Common myeloid progenitor, CD34-positive (primary cell): ENCODE measurements around the gene CCDC158.

Source experiments
- CTCF ChIA-PET: fragments of 350-600 bp; sonication (Branson Sonifier 250); formaldehyde crosslinking; loops from one replicate; lab custom pipeline; 2021; ENCODE audit warnings: antibody characterized with exemption; lab: Charles Lee
- POLR2A ChIA-PET: fragments of 350-600 bp; sonication (Branson Sonifier 250); formaldehyde crosslinking; loops from one replicate; lab custom pipeline; 2021; ENCODE audit warnings: antibody characterized with exemption; lab: Charles Lee
- DNase-seq, 3 donors: peaks; one replicate each; pipeline versions ENCODE4 v3.0.0 to v3.0.0-alpha.2; 2013
- H3K27ac ChIP-seq, 2 experiments: 1 replicate in 1 of 2; 2 replicates in 1 of 2; pipeline ENCODE4 v1.7.0; 2013; ENCODE audit warnings: inconsistent platforms in 2 of 2, low read length in 2 of 2, mild to moderate bottlenecking in 2 of 2, low read depth in 1 of 2, moderate library complexity in 1 of 2; ENCODE audit not compliant: severe bottlenecking in 2 of 2, insufficient read depth in 1 of 2, poor library complexity in 1 of 2
- H3K27me3 ChIP-seq, 5 experiments: replicated peaks in 2 of 5; 1 replicate in 3 of 5; 2 replicates in 2 of 5; pipeline versions ENCODE4 v1.6.1 to v1.7.0; 2013; ENCODE audit warnings: low read length in 4 of 5, mild to moderate bottlenecking in 2 of 5, moderate library complexity in 2 of 5, inconsistent platforms in 1 of 5; ENCODE audit not compliant: insufficient read depth in 5 of 5, control insufficient read depth in 4 of 5
- H3K36me3 ChIP-seq, 4 experiments: 1 replicate in 2 of 4; 2 replicates in 2 of 4; pipeline versions ENCODE4 v1.6.1 to v1.7.0; 2013; ENCODE audit warnings: low read length in 3 of 4, control low read depth in 1 of 4, mild to moderate bottlenecking in 1 of 4; ENCODE audit not compliant: control insufficient read depth in 4 of 4, insufficient read depth in 4 of 4
- H3K4me1 ChIP-seq, 4 experiments: 1 replicate in 3 of 4; 2 replicates in 1 of 4; pipeline versions ENCODE4 v1.6.1 to v1.7.1; 2013; ENCODE audit warnings: low read length in 3 of 4, mild to moderate bottlenecking in 3 of 4, control low read depth in 1 of 4, inconsistent platforms in 1 of 4, moderate library complexity in 1 of 4; ENCODE audit not compliant: control insufficient read depth in 4 of 4, insufficient read depth in 4 of 4; ENCODE audit errors: control extremely low read depth in 1 of 4
- H3K4me3 ChIP-seq, 7 experiments: 1 replicate in 4 of 7; 2 replicates in 3 of 7; pipeline versions ENCODE4 v1.5.1 to v1.7.0; 2013; ENCODE audit warnings: mild to moderate bottlenecking in 7 of 7, low read length in 6 of 7, moderate library complexity in 6 of 7, inconsistent platforms in 2 of 7, low read depth in 2 of 7, control low read depth in 1 of 7; ENCODE audit not compliant: insufficient read depth in 4 of 7, control insufficient read depth in 1 of 7; ENCODE audit errors: extremely low read depth in 1 of 7
- H3K9me3 ChIP-seq, 5 experiments: 1 replicate in 4 of 5; 2 replicates in 1 of 5; pipeline versions ENCODE4 v1.6.1 to v1.7.1; 2013; ENCODE audit warnings: low read length in 4 of 5, mild to moderate bottlenecking in 2 of 5, inconsistent platforms in 1 of 5, low read depth in 1 of 5, moderate library complexity in 1 of 5; ENCODE audit not compliant: control insufficient read depth in 4 of 5, insufficient read depth in 2 of 5; ENCODE audit errors: control extremely low read depth in 1 of 5
- WGBS: methylation state at CpG from one replicate; pipeline ENCODE4 v1.1.5; 2013; ENCODE audit not compliant: insufficient coverage; 5-methylcytosine and 5-hydroxymethylcytosine counted together

The CCDC158 gene

DNA sequence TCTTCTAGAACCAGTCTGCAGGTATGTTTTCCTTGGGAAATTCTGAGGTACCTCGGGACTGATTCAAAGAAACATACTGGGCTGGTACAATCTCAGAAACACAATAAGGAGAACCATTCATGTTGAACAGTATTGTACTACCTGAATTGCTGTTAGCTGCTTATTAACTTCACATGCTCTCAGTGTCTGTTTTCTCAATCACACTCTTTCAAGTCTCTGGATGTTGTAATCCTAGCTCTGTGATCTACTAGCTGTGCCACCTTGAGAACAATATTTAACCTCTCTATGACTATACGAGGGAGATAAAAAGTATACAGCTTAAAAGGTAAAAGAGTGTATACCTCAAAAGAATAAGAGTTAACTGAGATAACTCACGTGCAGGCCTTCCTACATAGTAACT, 10.3 kb downstream of the CCDC158 start:
- H3K4me3 ChIP-seq, result no peak overlapping the region
- no peaks in the 10 kb centered on the region for H3K27me3 ChIP-seq
- peaks cover 0 to 6% (median 2%) of the 10 kb centered on the region in 4 experiments for H3K4me1 ChIP-seq
- no peaks in the 10 kb centered on the region for H3K36me3 ChIP-seq
- ChIA-PET POLR2A (no interaction called here), CTCF (interaction anchor here (1.4 kb wide), 1 partner anchor 19 kb away, joined by 7 read pairs; no protein-coding TSS in a partner anchor)
- no peak for DNase-seq
- WGBS, result 100% methylated on average over 2 of the region's 3 CpGs
- no peak overlapping the region for H3K27ac ChIP-seq
- H3K9me3 ChIP-seq, result no peaks in the 10 kb centered on the region

DNA sequence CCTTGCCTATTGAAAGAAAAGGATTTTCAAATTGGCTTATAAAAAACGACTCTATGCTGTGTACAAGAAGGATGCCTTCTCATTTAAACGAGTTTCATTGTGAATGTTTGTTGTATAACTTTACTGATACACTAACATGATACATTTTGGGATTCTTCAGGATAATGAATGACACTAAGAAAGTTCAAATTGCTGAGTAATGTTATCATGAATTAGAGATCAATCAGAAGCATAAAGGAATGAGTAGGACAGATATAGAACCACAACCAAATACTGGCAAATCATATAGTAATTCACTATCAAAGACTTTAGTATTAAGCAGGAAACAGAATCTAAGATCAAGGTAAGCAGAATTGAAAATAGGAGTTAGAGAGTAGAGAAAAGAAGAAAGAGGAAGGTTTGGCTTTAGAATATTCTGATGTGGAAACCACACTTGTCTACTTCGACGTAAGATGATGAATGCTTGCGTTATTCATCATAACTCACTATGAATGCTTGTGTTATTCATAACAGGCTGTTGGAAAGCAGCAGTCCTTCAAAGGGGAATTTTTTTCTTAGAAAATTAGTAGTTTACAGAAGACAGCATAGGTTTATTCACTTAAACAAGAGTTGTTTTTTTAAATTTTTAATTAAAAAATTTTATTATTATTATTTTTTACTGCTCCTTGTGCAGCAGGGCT, 13.4 kb downstream of the CCDC158 start:
- ChIA-PET POLR2A (no interaction called here), CTCF (no interaction called here)
- Histone ChIP-seq H3K9me3 (no peaks in the 10 kb centered on the region), H3K4me1 (peaks cover 0 to 6% (median 2%) of the 10 kb centered on the region in 4 experiments), H3K27ac (no peak overlapping the region), H3K4me3 (no peak overlapping the region), H3K36me3 (no peaks in the 10 kb centered on the region), H3K27me3 (no peaks in the 10 kb centered on the region)
- no CpG with 5 or more reads among the region's 5 CpGs for WGBS
- peak; percentile 43 to 85 (median 70) for DNase-seq

DNA sequence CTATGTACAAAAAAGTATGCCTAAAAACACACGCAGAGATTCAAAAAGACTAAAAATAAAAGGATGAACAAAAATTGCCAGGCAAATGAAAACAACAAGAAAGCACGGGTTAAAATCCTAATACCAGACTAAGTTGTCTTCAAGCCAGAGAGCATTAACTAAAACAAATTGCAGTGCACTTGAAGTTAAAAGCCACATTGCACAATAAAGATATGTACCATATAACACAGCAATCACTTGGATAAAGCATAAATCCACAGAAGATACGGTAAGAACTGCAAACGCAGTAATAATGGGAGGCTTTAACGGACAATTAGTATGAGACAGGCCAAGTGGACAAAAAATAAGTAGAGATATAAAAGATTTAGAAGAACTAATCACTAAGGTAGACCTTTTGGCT, 14.9 kb downstream of the CCDC158 start:
- no peaks in the 10 kb centered on the region for H3K9me3 ChIP-seq
- ChIA-PET CTCF (no interaction called here), POLR2A (no interaction called here)
- DNase-seq, result no peak
- no peaks in the 10 kb centered on the region for H3K36me3 ChIP-seq
- 14% methylated on average over 1 of the region's 5 CpGs for WGBS
- no peaks in the 10 kb centered on the region for H3K27me3 ChIP-seq
- H3K4me3 ChIP-seq, result no peak overlapping the region
- no peak overlapping the region for H3K27ac ChIP-seq
- peaks cover 0 to 6% (median 2%) of the 10 kb centered on the region in 4 experiments for H3K4me1 ChIP-seq

DNA sequence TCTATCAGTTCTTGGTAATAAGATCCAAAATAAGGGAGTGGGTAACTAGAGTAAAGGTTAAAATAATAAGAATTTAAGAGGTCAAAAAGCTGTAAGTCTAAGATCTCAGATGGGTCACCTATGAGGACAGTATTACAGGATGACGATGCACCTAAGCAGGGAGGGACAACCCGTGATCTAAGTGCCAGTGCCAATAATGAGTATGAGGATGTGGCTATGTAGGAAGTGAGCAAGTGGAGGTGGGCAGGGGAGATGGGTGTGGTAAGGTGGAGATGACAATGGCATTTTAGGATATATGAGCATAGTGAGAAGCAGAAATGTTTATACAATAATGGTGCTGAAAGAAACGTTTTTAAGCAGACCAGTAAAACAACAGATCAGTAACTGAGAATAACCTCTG, 19.3 kb downstream of the CCDC158 start:
- CTCF ChIA-PET, result no interaction called here
- 86% methylated on average over 2 of the region's 3 CpGs for WGBS

DNA sequence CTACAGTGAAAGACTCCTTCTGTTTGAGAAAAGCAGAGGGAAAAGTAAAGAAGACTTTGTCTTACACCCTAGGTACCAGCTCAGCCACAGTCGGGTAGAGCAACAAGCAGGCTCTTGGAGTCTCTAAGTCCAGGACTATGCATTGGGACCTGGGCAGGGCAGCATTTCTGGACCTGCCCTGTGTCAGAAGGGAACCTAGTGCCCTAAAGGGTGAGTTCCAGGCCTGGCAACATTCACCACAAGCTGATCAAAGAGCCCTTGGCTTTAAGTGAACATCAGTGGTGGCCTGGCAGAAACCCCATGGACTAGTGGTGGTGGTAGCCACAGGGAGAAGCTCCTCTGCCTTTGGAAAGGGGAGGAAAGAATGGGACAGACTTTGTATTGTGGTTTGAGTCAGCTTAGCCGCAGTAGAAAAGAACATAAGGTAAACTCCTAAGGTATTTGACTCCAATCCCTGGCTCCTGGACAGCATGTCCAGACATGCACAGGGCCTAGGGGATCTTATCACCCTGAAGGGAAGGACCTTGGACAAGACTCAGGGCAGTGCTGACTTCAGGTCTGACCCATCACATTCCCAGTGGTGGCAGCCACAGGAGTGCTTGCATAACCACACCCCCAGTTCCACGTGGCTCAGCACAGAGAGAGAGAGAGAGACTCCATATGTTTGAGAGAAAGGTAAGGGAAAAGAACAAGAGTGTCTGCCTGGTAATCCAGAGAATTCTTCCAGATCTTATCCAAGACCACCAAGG, 32.6 kb downstream of the CCDC158 start:
- DNase-seq, result no peak
- no peak overlapping the region for H3K27ac ChIP-seq
- H3K4me3 ChIP-seq, result no peak overlapping the region
- CTCF ChIA-PET, result interaction anchor here (0.9 to 1.6 kb wide), 2 partner anchors 10 to 13 kb away, joined by 3 to 6 read pairs; no protein-coding TSS in a partner anchor
- no peaks in the 10 kb centered on the region for H3K4me1 ChIP-seq
- POLR2A ChIA-PET, result interaction anchor here (0.5 kb wide), 1 partner anchor 155 kb away, joined by 3 read pairs; no protein-coding TSS in a partner anchor
- no peaks in the 10 kb centered on the region for H3K36me3 ChIP-seq
- H3K9me3 ChIP-seq, result peaks cover 0 to 17% (median 3%) of the 10 kb centered on the region in 5 experiments
- no peaks in the 10 kb centered on the region for H3K27me3 ChIP-seq
- 94% methylated on average over 3 of the region's 3 CpGs for WGBS

More for the DNA sequence above, 19.3 kb downstream of the CCDC158 start:
- no peak overlapping the region for H3K27ac ChIP-seq
- no peak overlapping the region for H3K4me3 ChIP-seq
- no peaks in the 10 kb centered on the region for H3K9me3 ChIP-seq
- no peaks in the 10 kb centered on the region for H3K27me3 ChIP-seq
- no peak for DNase-seq
- no peaks in the 10 kb centered on the region for H3K4me1 ChIP-seq
- POLR2A ChIA-PET, result no interaction called here
- no peaks in the 10 kb centered on the region for H3K36me3 ChIP-seq

DNA sequence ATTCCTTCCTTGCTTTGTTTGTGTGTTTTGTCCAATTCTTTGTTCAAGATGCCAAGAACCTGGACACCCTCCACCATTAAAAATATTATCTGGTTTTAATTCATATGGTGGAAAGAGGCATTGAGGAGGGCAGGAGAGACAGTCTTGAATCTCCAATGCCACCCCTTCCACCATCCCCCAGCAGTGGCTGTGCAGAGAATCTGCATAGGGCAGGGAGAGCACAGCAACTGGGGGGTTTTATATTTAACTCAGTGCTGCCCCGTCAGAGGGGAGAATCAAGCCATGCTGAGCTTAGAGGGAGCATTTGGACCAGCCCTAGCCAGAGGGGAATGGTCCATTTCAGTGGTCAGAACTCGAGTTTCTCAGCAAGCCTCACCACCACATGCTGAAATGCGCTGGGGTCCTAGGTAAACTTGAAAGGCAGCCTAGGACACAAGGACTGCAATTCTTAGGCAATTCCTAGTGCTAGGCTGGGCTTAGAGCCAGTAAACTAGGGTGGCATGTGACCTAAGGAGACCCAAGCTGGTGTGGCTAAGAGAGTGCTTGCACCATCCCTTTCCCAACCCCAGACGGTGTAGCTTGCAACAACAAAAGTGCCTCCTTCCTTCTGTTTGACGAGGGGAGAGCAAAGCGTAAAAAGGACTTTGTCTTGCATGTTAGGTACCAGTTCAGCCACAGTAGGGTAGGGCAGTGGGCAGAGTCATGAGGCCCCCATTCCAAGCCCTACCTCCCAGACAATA, 34.2 kb downstream of the CCDC158 start:
- peaks cover 0 to 17% (median 3%) of the 10 kb centered on the region in 5 experiments for H3K9me3 ChIP-seq
- no peaks in the 10 kb centered on the region for H3K36me3 ChIP-seq
- H3K4me1 ChIP-seq, result no peaks in the 10 kb centered on the region
- no peaks in the 10 kb centered on the region for H3K27me3 ChIP-seq
- CTCF ChIA-PET, result interaction anchor here (1.0 kb wide), 1 partner anchor 187 kb away, joined by 3 read pairs; no protein-coding TSS in a partner anchor
- no peak for DNase-seq
- H3K27ac ChIP-seq, result no peak overlapping the region
- 96% methylated on average over 6 of the region's 6 CpGs for WGBS
- POLR2A ChIA-PET, result no interaction called here
- H3K4me3 ChIP-seq, result no peak overlapping the region
